ENCODE data around the gene DLGAP1. TPM values are rescaled to one million over a fixed set of nuclear protein-coding genes. Genes with fewer than 3 reads are reported as not detected.

Gene DLGAP1
- total RNA-seq, 1 experiment from 2014 or later = 23.2 TPM

GRCh38 chr18:3457261-3457724 is 997.8 kb downstream of the DLGAP1 start:
- no peaks in the 10 kb centered on the region for H3K27me3 ChIP-seq (ENCODE audit: insufficient read depth, low read length)
- Mint-ChIP-seq H3K4me3 (peak overlapping the region; percentile 34 to 71; a peak in 4 of 5 replicates), H3K4me1 (peaks cover 69 to 74% of the 10 kb centered on the region in 2 experiments), H3K27me3 (ENCODE audit: low read depth) (no peaks in the 10 kb centered on the region), H3K36me3 (ENCODE audit: insufficient read depth in 1 of 3, low read depth in 3 of 3) (peaks cover 63 to 77% (median 66%) of the 10 kb centered on the region in 3 experiments), H3K27ac (peak overlapping the region; percentile 76 to 97 (median 77)), H3K9me3 (peaks cover 3 to 9% of the 10 kb centered on the region in 2 experiments; a peak in 3 of 5 replicates)
- no peak overlapping the region for H2AFZ ChIP-seq (ENCODE audit: low read length)
- no peak overlapping the region for H3K56ac ChIP-seq (ENCODE audit: insufficient read length, low read depth, low read length)
- H3K18ac ChIP-seq (ENCODE audit: insufficient read length, low read depth, low read length) = no peak overlapping the region
- H2BK120ac ChIP-seq (ENCODE audit: low read depth, low read length, poor library complexity, severe bottlenecking) = no peak overlapping the region
- H3K9ac ChIP-seq (ENCODE audit: extremely low read depth, insufficient read length, low read length) = peak overlapping the region; percentile 39
- H3K4me2 ChIP-seq (ENCODE audit: insufficient read depth, insufficient read length, low read length) = no peak overlapping the region
- H4K8ac ChIP-seq (replicated peaks; ENCODE audit: insufficient read length, low read depth, low read length) = no peak overlapping the region
- no peak overlapping the region for H3K4ac ChIP-seq (ENCODE audit: low read depth, low read length)
- no peak for DNase-seq
- no peak overlapping the region for H4K91ac ChIP-seq (ENCODE audit: insufficient read length, low read depth, low read length)
- no peak overlapping the region for H3K14ac ChIP-seq (ENCODE audit: insufficient read depth, low read length)
- no peak overlapping the region for H2AK5ac ChIP-seq (ENCODE audit: insufficient read length, low read length)
- WGBS (ENCODE audit: extremely low coverage, insufficient read length, low lambda C conversion rate) = no CpG with 5 or more reads among the region's 15 CpGs
- no peak overlapping the region for H2BK5ac ChIP-seq (ENCODE audit: insufficient read length, low read length)
- no peak overlapping the region for H2BK15ac ChIP-seq (ENCODE audit: low read depth, low read length)
- H2BK20ac ChIP-seq (ENCODE audit: low read depth, low read length, poor library complexity, severe bottlenecking) = no peak overlapping the region
- TF ChIP-seq, protein P1, sequence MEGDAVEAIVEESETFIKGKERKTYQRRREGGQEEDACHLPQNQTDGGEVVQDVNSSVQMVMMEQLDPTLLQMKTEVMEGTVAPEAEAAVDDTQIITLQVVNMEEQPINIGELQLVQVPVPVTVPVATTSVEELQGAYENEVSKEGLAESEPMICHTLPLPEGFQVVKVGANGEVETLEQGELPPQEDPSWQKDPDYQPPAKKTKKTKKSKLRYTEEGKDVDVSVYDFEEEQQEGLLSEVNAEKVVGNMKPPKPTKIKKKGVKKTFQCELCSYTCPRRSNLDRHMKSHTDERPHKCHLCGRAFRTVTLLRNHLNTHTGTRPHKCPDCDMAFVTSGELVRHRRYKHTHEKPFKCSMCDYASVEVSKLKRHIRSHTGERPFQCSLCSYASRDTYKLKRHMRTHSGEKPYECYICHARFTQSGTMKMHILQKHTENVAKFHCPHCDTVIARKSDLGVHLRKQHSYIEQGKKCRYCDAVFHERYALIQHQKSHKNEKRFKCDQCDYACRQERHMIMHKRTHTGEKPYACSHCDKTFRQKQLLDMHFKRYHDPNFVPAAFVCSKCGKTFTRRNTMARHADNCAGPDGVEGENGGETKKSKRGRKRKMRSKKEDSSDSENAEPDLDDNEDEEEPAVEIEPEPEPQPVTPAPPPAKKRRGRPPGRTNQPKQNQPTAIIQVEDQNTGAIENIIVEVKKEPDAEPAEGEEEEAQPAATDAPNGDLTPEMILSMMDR (conservative IDR thresholded peaks at IDR 0.05) = no peak
- no peak overlapping the region for H2BK12ac ChIP-seq (ENCODE audit: insufficient read length, low read depth, low read length)
- no peaks in the 10 kb centered on the region for H4K20me1 ChIP-seq (ENCODE audit: control insufficient read depth, insufficient read depth, insufficient read length)
- no peak overlapping the region for H4K5ac ChIP-seq (ENCODE audit: insufficient read length, low read depth, low read length)
- H3K9me3 ChIP-seq (ENCODE audit: control insufficient read depth, low read depth, low read length) = no peaks in the 10 kb centered on the region
- peaks cover 11% of the 10 kb centered on the region; the same call in 1 of the 2 replicates for H3K4me1 ChIP-seq (ENCODE audit: insufficient read depth, low read length)
- no peak overlapping the region for H3K27ac ChIP-seq (ENCODE audit: insufficient read length, low read depth, low read length)
- H3K79me1 ChIP-seq (ENCODE audit: insufficient read depth, low read depth, low read length, poor library complexity, severe bottlenecking) = peaks cover 4% of the 10 kb centered on the region
- H3T11ph ChIP-seq (ENCODE audit: low read length) = no peak overlapping the region
- no peak overlapping the region for H3K23ac ChIP-seq (ENCODE audit: insufficient read length, low read depth, low read length)
- peaks cover 20% of the 10 kb centered on the region; the same call in 1 of the 2 replicates for H3K79me2 ChIP-seq (ENCODE audit: insufficient read depth, low read length)
- H3K23me2 ChIP-seq (ENCODE audit: insufficient read length, low read depth, low read length, poor library complexity, severe bottlenecking) = peaks cover 17% of the 10 kb centered on the region
